Esophagus squamous epithelium (tissue), 4 donors: Measurements from ENCODE around the gene TENT4B.

Experiments used
- CTCF ChIP-seq, 6 experiments: fragments of 450-650 bp in 4 of 6; fragments of 200-600 bp in 2 of 6; sonication (generic) in 2 of 6; IDR thresholded peaks; one replicate each; pipeline ENCODE4 v1.5.1; 2016 to 2019; ENCODE audit warnings: antibody characterized with exemption in 6 of 6, mild to moderate bottlenecking in 4 of 6, moderate library complexity in 4 of 6
- POLR2A ChIP-seq, 4 donors: fragments of 450-650 bp; IDR thresholded peaks; one replicate each; pipeline ENCODE4 v1.6.1; 2017; ENCODE audit warnings: antibody characterized with exemption in 4 of 4, mild to moderate bottlenecking in 4 of 4, moderate library complexity in 3 of 4

- TF ChIP-seq CTCF (IDR thresholded peaks at IDR 0.05) (no peak), POLR2A (IDR thresholded peaks at IDR 0.05) (no peak)
Measured at GRCh38 chr16:50201787-50202186, 48.7 kb downstream of the TENT4B start.
